C1 segment of cervical spinal cord (tissue), 14 donors: ENCODE measurements around the gene JADE2.

ENCODE experiments used
- DNase-seq, 14 donors: peaks; one replicate each; lab custom pipeline; 2025; lab: John Stamatoyannopoulos, UW

Gene JADE2

GRCh38 chr5:134569758-134570364 is 44.4 kb downstream of the JADE2 start:
- no peak for DNase-seq

- DNase-seq, result no peak
Observed at GRCh38 chr5:134570365-134570758, 44.9 kb downstream of the JADE2 start.

DNA sequence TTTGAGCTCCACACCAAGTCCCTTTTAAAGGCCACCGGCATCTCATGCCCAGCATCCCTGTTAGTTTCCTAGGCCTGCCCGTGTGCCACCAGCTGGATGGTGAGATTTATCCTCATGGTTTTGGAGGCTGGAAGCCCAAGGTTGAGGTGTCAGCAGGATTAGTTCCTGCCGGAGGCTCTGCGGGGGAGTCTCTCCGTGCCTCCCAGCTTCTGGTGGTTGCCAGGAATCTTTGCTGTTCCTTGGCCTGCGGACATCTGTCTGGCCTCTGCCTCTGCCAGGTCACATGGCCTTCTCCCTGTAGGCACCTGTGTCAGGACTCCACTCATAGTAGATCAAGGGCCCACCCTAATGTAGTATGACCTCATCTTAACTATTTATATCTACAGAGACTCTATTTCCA is 45.4 kb downstream of the JADE2 start:
- DNase-seq, result no peak

DNA sequence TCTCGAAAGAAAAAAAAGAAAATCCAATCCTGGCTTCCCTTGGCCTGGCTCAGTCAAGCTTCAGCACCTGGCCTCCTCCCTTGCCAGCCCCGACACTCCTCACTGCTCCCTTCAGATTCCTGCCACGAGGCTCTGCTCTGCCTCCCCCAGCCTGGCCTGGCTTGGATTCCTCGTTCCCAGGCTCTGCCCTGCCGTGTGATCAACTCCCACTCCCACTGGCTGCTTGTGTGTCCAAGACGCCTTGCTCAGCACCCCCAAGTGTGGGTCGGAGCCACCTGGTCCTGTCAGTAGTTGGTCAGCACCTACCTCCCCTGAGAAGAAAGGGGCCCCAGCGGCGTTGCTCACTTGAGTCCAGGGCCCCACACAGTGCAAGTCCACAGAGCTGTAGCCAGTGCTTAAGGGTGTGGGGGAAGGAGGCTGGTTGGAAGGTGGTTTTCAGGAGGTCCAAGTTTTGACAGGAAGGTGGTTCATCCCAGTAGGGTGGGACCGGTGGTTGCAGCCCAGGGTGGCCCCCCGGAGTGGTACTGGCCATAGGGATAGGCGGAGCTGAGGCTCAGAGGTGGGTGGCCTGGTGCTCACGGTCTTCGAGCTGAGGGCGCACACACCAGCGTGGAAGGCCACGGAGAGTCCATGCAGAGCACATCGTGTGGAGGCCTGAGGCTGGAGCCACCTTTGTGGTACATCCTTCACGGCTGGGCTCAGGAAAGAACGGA is 46.4 kb downstream of the JADE2 start:
- DNase-seq, result no peak

DNA sequence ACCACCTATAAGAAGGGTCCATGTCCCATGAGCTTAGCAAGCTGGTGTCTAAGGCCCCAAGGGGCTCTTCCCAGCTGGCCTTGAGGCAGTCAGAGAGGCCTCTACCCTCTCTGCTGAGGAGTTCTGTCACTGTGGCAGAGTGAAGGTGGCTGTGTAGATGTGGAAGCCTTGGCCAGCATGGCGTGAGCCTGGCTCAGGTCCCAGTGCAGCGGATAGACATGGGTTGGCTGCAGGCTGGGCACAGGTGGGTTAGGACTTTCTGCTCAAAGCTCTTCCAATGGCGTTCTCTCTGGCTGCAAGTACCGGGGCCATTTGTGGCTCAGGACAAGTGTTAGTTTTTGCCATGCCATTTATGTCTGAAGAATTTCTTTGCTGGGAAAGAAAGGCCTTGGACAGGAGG is 47.3 kb downstream of the JADE2 start:
- DNase-seq, result peak in 1 of 14 donors; percentile 11

- DNase-seq, result peak in 1 of 14 donors; percentile 79
Observed at GRCh38 chr5:134574521-134574920, 49.1 kb downstream of the JADE2 start.

DNA sequence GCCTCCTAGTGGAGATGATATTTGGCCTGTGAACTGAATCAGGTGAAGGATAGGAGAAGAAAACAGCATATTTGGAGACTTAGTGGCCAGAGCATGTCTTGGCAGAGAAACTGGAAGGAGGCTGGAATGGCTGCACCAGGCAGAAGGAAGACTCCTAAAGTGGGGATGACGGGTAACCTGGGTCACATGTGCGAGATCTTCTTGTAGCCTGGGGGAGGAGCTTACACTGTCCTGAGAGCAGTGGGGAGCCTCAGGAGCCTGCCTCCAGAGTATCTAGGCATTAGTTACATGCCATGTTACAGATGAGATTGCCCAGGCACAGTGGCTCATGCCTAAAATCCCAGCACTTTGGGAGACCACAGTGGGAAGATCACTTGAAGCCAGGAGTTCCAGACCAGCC is 49.8 kb downstream of the JADE2 start:
- DNase-seq, result no peak

- DNase-seq, result no peak
Observed at GRCh38 chr5:134576386-134577021, 51.0 kb downstream of the JADE2 start.

DNA sequence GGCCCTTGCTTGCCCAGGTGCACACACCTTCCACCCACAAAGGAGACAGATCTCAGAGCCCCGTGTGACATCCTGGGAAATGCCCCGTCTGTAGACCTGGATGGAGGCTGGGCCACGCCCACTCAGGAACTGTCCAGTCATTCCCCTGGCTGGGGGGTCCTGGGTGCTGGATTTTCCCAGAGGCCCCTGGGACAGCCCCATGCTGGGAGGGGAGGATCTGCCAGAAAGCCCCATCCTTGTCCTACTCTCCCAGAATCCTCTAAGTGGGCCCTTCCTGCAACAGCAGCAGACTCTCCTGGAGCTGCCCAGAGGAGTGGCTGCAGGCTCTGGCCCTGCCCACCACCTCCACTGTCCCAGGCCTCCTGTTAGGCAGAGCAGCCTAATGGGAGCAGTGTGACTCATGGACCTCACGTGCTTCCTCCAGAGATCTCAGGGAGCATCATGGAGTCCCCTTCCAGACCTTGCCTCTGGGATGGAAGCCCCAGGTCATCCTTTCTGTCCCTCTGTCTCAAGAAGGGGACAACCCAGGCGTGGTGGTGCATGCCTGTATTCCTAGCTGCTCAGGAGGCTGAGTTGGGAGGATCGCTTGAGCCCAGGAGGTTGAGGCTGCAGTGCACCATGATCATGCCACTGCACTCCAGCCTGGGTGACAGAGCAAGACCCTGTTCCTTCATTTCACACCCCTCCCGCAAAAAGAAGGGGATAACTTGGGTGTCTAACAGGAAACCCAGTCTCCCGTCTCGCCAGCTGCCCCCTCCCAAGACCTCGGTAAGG is 51.7 kb downstream of the JADE2 start:
- no peak for DNase-seq

DNA sequence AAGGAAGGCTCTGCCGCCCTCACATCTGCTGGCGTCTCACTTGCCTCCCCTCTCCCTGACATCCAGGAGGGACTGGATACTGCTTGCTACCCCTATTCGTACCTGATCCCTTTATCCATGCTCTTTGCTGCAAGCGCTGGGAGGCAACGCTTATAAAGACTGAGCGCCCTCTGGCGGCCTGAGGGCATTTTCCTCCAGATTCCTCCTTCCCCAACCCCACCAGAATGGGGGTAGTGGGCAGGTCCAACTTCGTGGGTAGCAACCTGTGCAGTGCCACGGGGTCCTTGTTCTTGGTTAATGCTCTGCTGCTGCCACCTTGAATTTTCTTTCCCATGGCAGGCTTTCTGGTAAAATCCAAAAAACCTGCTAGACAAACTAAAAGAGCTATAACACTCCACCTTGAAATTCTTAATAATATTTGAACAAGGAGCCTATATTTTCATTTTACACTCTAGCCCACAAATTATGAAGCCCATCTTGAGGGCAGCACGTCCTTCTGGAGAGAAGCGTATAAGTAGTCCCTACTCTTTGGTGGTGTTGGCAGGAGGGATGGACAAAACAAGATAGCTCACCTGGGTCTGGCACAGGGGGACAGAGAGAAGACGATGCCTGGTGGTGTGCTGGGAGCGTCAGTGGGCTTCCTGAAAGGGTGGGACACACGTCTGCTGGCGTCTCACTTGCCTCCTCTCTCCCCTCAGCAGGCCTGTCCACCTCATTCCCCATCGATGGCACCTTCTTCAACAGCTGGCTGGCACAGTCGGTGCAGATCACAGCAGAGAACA is 52.5 kb downstream of the JADE2 start:
- DNase-seq, result peak in 11 of 14 donors; percentile 12 to 69 (median 35)

DNA sequence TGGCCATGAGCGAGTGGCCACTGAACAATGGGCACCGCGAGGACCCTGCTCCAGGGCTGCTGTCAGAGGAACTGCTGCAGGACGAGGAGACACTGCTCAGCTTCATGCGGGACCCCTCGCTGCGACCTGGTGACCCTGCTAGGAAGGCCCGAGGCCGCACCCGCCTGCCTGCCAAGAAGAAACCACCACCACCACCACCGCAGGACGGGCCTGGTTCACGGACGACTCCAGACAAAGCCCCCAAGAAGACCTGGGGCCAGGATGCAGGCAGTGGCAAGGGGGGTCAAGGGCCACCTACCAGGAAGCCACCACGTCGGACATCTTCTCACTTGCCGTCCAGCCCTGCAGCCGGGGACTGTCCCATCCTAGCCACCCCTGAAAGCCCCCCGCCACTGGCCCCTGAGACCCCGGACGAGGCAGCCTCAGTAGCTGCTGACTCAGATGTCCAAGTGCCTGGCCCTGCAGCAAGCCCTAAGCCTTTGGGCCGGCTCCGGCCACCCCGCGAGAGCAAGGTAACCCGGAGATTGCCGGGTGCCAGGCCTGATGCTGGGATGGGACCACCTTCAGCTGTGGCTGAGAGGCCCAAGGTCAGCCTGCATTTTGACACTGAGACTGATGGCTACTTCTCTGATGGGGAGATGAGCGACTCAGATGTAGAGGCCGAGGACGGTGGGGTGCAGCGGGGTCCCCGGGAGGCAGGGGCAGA is 53.3 kb downstream of the JADE2 start:
- no peak for DNase-seq

DNA sequence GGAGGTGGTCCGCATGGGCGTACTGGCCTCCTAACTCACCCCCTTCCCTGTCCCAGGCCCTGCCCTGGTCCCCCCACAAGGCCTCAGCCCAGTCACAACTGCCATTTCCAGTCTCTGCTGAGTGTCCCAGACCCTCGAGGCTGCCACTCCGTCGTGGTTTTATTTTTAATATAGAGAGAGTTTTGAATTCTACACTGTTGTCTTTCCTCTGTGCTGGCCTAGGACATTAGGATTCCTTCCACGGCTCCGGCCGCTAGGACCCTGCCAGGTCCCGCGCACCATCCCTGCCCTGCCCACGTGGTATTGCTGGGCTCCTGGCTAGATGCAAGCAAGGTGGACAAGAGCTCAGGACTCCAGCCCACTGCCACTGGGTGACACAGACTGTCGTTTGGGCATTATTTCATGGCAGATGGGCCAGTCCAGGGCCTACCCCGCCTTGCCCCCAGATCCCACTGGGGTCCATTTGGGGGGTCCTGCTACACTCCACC is 53.9 kb downstream of the JADE2 start:
- DNase-seq, result no peak

GRCh38 chr5:134580001-134580460 is 54.6 kb downstream of the JADE2 start:
- DNase-seq, result peak in 7 of 14 donors; percentile 12 to 71 (median 32)

DNA sequence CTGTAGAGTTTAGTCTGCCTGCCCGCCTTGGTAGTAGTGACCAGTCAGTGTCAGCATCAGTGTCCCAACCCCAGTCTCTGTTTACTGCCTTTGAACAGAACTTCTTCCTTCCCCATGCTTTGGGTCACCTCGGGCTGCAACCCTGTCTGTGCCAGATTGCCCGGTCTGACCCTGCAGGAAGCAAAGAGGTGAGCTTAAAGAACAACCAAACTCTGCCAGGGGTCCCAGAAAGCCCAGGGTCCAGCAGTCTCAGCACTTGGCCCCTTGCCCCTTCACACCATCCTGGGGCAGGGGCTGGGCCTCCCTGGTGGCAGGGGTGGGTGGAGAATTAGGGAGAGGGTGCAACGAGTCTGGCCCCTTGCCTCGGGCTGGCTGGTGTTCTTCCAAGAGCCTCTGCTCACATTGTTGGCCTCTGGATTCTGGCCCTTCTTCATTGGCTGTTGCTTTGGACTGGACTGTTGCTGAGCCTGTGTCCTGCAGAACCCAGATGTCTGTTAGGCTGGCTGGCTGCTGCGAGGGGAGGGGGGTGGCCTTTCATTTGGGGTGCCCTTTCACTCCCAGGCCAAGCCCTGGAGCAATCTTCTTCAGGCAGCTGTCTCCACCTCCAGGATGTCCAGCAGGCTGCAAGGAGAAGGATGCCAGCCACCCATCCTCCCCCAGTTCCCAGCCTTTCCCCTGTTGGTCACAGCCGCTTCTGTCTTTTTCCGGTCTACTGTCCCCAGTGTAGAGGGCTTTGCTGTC is 55.9 kb downstream of the JADE2 start:
- peak in 3 of 14 donors; percentile 11 to 48 (median 40) for DNase-seq

GRCh38 chr5:134582281-134582680 is 56.8 kb downstream of the JADE2 start:
- no peak for DNase-seq

- no peak for DNase-seq
Observed at GRCh38 chr5:134582941-134583340, 57.5 kb downstream of the JADE2 start.

DNA sequence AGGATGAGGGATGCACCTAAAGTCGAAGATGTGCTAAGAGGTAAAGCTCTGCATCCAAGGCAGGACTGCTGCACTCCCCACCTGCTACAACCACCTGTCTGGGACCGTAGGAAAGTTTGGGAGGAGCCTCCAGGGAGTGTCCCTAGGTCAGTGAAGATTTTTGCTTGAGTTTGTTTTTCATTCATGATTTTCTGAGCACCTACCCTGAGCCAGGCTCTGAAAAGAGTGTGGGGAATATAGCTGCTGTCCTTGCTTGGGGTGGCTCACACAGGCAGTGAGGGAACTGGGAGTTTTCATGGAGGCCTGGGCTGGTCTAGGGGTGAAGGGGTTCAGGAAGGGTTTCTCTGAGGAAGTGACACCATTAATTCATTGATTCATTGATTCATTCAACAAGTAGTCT is 58.3 kb downstream of the JADE2 start:
- DNase-seq, result no peak

DNA sequence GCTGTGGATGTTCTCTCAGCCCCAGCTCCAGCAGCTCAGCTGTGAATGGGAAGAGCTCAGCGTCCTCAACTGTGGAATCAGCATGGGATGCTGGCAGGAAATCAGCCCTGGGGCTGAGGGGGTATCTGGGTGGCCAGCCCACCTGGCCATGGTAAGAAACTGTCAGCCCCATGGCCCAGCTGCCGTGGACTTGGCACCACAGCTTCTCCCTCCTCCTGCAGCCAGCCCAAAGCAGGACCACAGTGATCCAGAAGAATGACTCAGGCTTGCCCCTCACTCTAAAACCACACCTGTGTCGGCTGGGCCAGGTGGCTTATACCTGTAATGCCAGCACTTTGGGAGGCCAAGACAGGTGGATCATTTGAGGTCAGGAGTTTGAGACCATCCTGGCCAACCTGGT is 59.2 kb downstream of the JADE2 start:
- DNase-seq, result no peak

- DNase-seq, result no peak
Observed at GRCh38 chr5:134585966-134586365, 60.5 kb downstream of the JADE2 start.
